H1 (cell line): ENCODE data around the gene GPR63. TPM values are rescaled to one million over a fixed set of nuclear protein-coding genes. Genes with fewer than 3 reads are reported as not detected.

Source experiments
- E2F6 ChIP-seq: IDR thresholded peaks from 2 replicates; pipeline ENCODE4 v1.6.1; 2012; ENCODE audit warnings: inconsistent platforms
- EGR1 ChIP-seq: IDR thresholded peaks from 2 replicates; pipeline ENCODE4 v1.6.1; 2011; ENCODE audit warnings: low read depth, low read length, borderline replicate concordance
- polyA plus RNA-seq, 7 experiments: library from polyadenylated mRNA; depleted of rRNA in 3 of 7; stranded (reverse) in 5 of 7; unstranded in 2 of 7; fragments of >200 nt in 5 of 7; fragments of 200-250 nt in 2 of 7; gene quantifications; 1 replicate in 5 of 7; 2 replicates in 1 of 7; 4 replicates in 1 of 7; pipeline versions ENCODE4 v1.2.1 to v1.2.3, GENCODE V29; 2011 to 2013; ENCODE audit warnings: missing spikeins in 2 of 7, mixed read lengths in 2 of 7
- total RNA-seq: library from RNA; stranded (reverse); fragmentation: NEBNext Ultra II Directional; extraction: Animal tissue kit (Norgen Biotek cat#: 25700); gene quantifications from 2 replicates; pipeline ENCODE4 v1.2.1, GENCODE V29; 2021

Gene GPR63
- total and polyA plus RNA-seq, 2 of the 8 experiments (the other 6 are each of a cell fraction or from before 2014, with no cell fraction given) = 6.1 to 11.6 TPM

DNA sequence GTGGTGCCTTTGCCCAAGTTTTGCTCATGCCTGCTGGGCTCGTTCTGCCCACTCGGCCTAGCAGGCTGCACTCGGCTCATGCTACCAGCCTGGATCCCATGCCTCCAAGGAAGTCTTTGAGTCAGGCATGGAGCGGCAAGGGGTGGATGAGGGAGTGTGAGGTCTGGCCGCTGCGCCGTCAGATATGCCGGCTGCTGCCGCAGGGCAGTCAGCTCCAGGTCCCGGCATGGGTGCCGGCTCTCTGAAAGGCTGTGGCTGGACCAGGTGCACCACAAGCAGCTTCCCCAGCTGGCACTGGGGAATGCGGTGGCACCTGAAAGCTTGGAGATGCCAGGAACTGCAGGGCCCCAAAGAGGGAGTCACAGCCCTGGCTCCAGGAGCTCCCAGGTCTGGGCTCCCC is 75.5 kb downstream of the GPR63 start (continued):
- no peak for TF ChIP-seq E2F6
- TF ChIP-seq EGR1 = no peak
- TF ChIP-seq, all 59 proteins: peak for 0
